Choroid plexus epithelial cell (primary cell): ENCODE measurements around the gene DNAJB11.

ENCODE experiments used
- DNase-seq: peaks from one replicate; pipeline ENCODE4 v3.0.0-alpha.2; 2010; ENCODE audit warnings: low read depth
- H3K4me3 ChIP-seq: 2 replicates; pipeline ENCODE4 v1.5.1; 2011; ENCODE audit warnings: low read depth, mild to moderate bottlenecking, control low read depth, low read length, moderate library complexity
- CTCF ChIP-seq: conservative IDR thresholded peaks from 2 replicates; pipeline ENCODE4 v1.5.1; 2011; ENCODE audit warnings: low read depth, mild to moderate bottlenecking, control low read depth, inconsistent platforms, low read length, moderate library complexity

Gene DNAJB11

GRCh38 chr3:186538779-186539178 lies 31.7 kb upstream of the DNAJB11 start:
- no peak overlapping the region for H3K4me3 ChIP-seq
- TF ChIP-seq CTCF = no peak
- DNase-seq = no peak

GRCh38 chr3:186540221-186540834 lies 30.2 kb upstream of the DNAJB11 start:
- peak; percentile 88 for DNase-seq
- H3K4me3 ChIP-seq = no peak overlapping the region
- TF ChIP-seq CTCF = peak; percentile 77

GRCh38 chr3:186540835-186541226 lies 29.7 kb upstream of the DNAJB11 start:
- no peak for DNase-seq
- no peak overlapping the region for H3K4me3 ChIP-seq
- TF ChIP-seq CTCF = no peak

- H3K4me3 ChIP-seq = no peak within 1 kb of the TSS
- DNase-seq = no peak
- no peak for TF ChIP-seq CTCF
Measured at GRCh38 chr3:186544281-186544680, 26.2 kb upstream of the DNAJB11 start, which contains the start of gene CRYGS. TSS of gene CRYGS (minus strand) at chr3:186544380. CDS start at chr3:186544326, 54 bp downstream.

GRCh38 chr3:186549497-186549896 lies 21.0 kb upstream of the DNAJB11 start:
- TF ChIP-seq CTCF = no peak
- no peak for DNase-seq
- H3K4me3 ChIP-seq = no peak overlapping the region

- no peak for TF ChIP-seq CTCF
- no peak for DNase-seq
- no peak overlapping the region for H3K4me3 ChIP-seq
Measured at GRCh38 chr3:186551387-186551786, 19.1 kb upstream of the DNAJB11 start.

GRCh38 chr3:186552408-186553031 lies 18.0 kb upstream of the DNAJB11 start:
- no peak overlapping the region for H3K4me3 ChIP-seq
- TF ChIP-seq CTCF = no peak
- no peak for DNase-seq
